ENCODE results near the gene ZBTB20. TPM values are rescaled to one million over a fixed set of nuclear protein-coding genes. Genes with fewer than 3 reads are reported as not detected.

ZBTB20 gene
- polyA plus RNA-seq, 1 donor from 2014 or later = 4.8 TPM

GRCh38 chr3:114328345-114328744, 818.7 kb downstream of the ZBTB20 start:
- Histone ChIP-seq H3K9me2 (ENCODE audit: insufficient read depth, low read length) (no peaks in the 10 kb centered on the region), H2AFZ (ENCODE audit: low read depth, low read length) (no peak overlapping the region), H4K20me1 (ENCODE audit: insufficient read depth) (no peaks in the 10 kb centered on the region), H3K27me3 (ENCODE audit: insufficient read depth, low read depth, low read length) (no peaks in the 10 kb centered on the region), H3K27ac (ENCODE audit: low read length) (no peak overlapping the region), H3K9ac (ENCODE audit: low read length) (no peak overlapping the region), H3K4me2 (ENCODE audit: low read length) (no peak overlapping the region), H3K9me3 (ENCODE audit: low read length) (peaks cover 4% of the 10 kb centered on the region), H3K4me3 (ENCODE audit: low read length) (no peak overlapping the region), H3K79me2 (replicated peaks; ENCODE audit: insufficient read depth, low read length) (no peaks in the 10 kb centered on the region), H3K36me3 (ENCODE audit: insufficient read depth, low read length) (peaks cover 8% of the 10 kb centered on the region), H3F3A (ENCODE audit: insufficient read depth, low read length, poor library complexity, severe bottlenecking) (no peaks in the 10 kb centered on the region)
- no peak for TF ChIP-seq RAD21 (conservative IDR thresholded peaks at IDR 0.05)

GRCh38 chr3:114327665-114328064, 819.4 kb downstream of the ZBTB20 start:
- Histone ChIP-seq H3K36me3 (ENCODE audit: insufficient read depth, low read length) (peaks cover 8% of the 10 kb centered on the region), H3K9ac (ENCODE audit: low read length) (no peak overlapping the region), H3F3A (ENCODE audit: insufficient read depth, low read length, poor library complexity, severe bottlenecking) (no peaks in the 10 kb centered on the region), H3K4me2 (ENCODE audit: low read length) (no peak overlapping the region), H2AFZ (ENCODE audit: low read depth, low read length) (no peak overlapping the region), H3K27me3 (ENCODE audit: insufficient read depth, low read depth, low read length) (no peaks in the 10 kb centered on the region), H3K9me3 (ENCODE audit: low read length) (peaks cover 4% of the 10 kb centered on the region), H4K20me1 (ENCODE audit: insufficient read depth) (no peaks in the 10 kb centered on the region), H3K79me2 (replicated peaks; ENCODE audit: insufficient read depth, low read length) (no peaks in the 10 kb centered on the region), H3K9me2 (ENCODE audit: insufficient read depth, low read length) (no peaks in the 10 kb centered on the region), H3K4me3 (ENCODE audit: low read length) (no peak overlapping the region), H3K27ac (ENCODE audit: low read length) (no peak overlapping the region)
- TF ChIP-seq TAF1 (IDR thresholded peaks at IDR 0.05; ENCODE audit: low read depth) (no peak), REST (IDR thresholded peaks at IDR 0.05; ENCODE audit: borderline replicate concordance) (no peak)

- H3F3A ChIP-seq (ENCODE audit: insufficient read depth, low read length, poor library complexity, severe bottlenecking) = no peaks in the 10 kb centered on the region
- no peak overlapping the region for H3K4me3 ChIP-seq (ENCODE audit: low read length)
- H4K20me1 ChIP-seq (ENCODE audit: insufficient read depth) = no peaks in the 10 kb centered on the region
- TF ChIP-seq SMC3 (conservative IDR thresholded peaks at IDR 0.05; ENCODE audit: poor library complexity) = no peak
- TF ChIP-seq TAF1 (IDR thresholded peaks at IDR 0.05; ENCODE audit: low read depth) = no peak
- TF ChIP-seq POLR2AphosphoS5 (IDR thresholded peaks at IDR 0.05) = no peak
- no peak for TF ChIP-seq CTCF (IDR thresholded peaks at IDR 0.05; ENCODE audit: poor library complexity, severe bottlenecking)
- no peak for TF ChIP-seq MXI1 (conservative IDR thresholded peaks at IDR 0.05; ENCODE audit: poor library complexity, severe bottlenecking)
- TF ChIP-seq RAD21 (conservative IDR thresholded peaks at IDR 0.05) = no peak
- TF ChIP-seq EP300 (conservative IDR thresholded peaks at IDR 0.05; ENCODE audit: poor library complexity, severe bottlenecking) = no peak
- no peak for TF ChIP-seq REST (IDR thresholded peaks at IDR 0.05; ENCODE audit: borderline replicate concordance)
- H3K27ac ChIP-seq (ENCODE audit: low read length) = no peak overlapping the region
- no peaks in the 10 kb centered on the region for H3K9me2 ChIP-seq (ENCODE audit: insufficient read depth, low read length)
- H3K36me3 ChIP-seq (ENCODE audit: insufficient read depth, low read length) = no peaks in the 10 kb centered on the region
- H3K79me2 ChIP-seq (replicated peaks; ENCODE audit: insufficient read depth, low read length) = no peaks in the 10 kb centered on the region
- no peaks in the 10 kb centered on the region for H3K27me3 ChIP-seq (ENCODE audit: insufficient read depth, low read depth, low read length)
- H3K9ac ChIP-seq (ENCODE audit: low read length) = no peak overlapping the region
- H2AFZ ChIP-seq (ENCODE audit: low read depth, low read length) = no peak overlapping the region
- no peak overlapping the region for H3K4me2 ChIP-seq (ENCODE audit: low read length)
- no peaks in the 10 kb centered on the region for H3K9me3 ChIP-seq (ENCODE audit: low read length)
Measured at GRCh38 chr3:114323546-114324254, 823.4 kb downstream of the ZBTB20 start.

Data from neural cell (in vitro differentiated cells).